CD1c-positive myeloid dendritic cell (primary cell): ENCODE results near the gene DUSP2.

Source experiments
- DNase-seq: peaks from one replicate; pipeline ENCODE4 v3.0.0-alpha.2; 2016; ENCODE audit errors: extremely low spot score

The DUSP2 gene

GRCh38 chr2:96099861-96100798 is 45.1 kb downstream of the DUSP2 start:
- DNase-seq: no peak

- no peak for DNase-seq
These were observed 46.2 kb downstream of the DUSP2 start for GRCh38 chr2:96098900-96099590.

- peak; percentile 17 for DNase-seq
These were observed 47.1 kb downstream of the DUSP2 start for GRCh38 chr2:96097951-96098823.

- DNase-seq: no peak
These were observed 47.8 kb downstream of the DUSP2 start for GRCh38 chr2:96097441-96097840.

- no peak for DNase-seq
These were observed 50.1 kb downstream of the DUSP2 start for GRCh38 chr2:96095116-96095636.

GRCh38 chr2:96093528-96093927 is 51.7 kb downstream of the DUSP2 start:
- DNase-seq: no peak
